Measurements from ENCODE around the gene TEX10. TPM values are rescaled to one million over a fixed set of nuclear protein-coding genes. Genes with fewer than 3 reads are reported as not detected.
A peak's percentile ranks its signal among the peaks of the same experiment; 100 is the strongest.
"Not testable (repeated sequence)": the region's sequence is repeated elsewhere in the genome, so short reads cannot be mapped to it uniquely, and the experiment has no call there.

TEX10 gene
- 81.5 and 92.8 TPM in 2 replicates for total RNA-seq (2014; rRNA removed; shearing (Covaris generic))
- 49.9 and 56.6 TPM in 2 replicates for polyA plus RNA-seq (2015; cell fraction: cytosol; rRNA removed)
- polyA plus RNA-seq (2015; cell fraction: nucleus; rRNA removed): 84.2 and 90.2 TPM in 2 replicates

GRCh38 chr9:100352727-100353505, at the start of gene TEX10:
TEX10 (minus strand) TSS chr9:100352942; CDS start chr9:100349363, 3,579 bp downstream.
- peak; percentile 87 for DNase-seq (ENCODE audit: low read depth)

DNA sequence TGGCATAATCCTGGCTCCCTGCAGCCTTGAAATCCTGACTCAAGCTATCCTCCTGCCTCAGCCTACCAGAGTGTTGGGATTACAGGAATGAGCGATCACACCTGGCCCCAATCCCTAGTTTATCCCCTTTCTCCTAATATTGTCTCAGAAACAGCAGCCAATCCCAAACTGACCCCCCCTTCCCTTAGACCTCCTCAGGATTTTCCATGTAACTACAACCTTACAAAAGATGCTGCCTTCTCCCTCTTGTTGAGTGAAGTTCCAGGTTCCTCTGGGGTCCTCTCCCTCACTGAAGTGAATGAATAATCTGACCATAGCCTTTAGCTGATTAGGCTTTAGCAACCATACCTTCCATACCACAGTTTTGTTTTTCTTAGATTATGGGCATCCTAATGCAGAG, 48.3 kb upstream of the TEX10 start:
- DNase-seq (ENCODE audit: low read depth): no peak

- no peak for DNase-seq (ENCODE audit: low read depth)
Measured at GRCh38 chr9:100397529-100398266, 45.0 kb upstream of the TEX10 start.

GRCh38 chr9:100396769-100397168, 44.0 kb upstream of the TEX10 start:
- DNase-seq (ENCODE audit: low read depth): no peak

GRCh38 chr9:100394816-100395215, 42.1 kb upstream of the TEX10 start:
- peak; percentile 42 for DNase-seq (ENCODE audit: low read depth)

DNA sequence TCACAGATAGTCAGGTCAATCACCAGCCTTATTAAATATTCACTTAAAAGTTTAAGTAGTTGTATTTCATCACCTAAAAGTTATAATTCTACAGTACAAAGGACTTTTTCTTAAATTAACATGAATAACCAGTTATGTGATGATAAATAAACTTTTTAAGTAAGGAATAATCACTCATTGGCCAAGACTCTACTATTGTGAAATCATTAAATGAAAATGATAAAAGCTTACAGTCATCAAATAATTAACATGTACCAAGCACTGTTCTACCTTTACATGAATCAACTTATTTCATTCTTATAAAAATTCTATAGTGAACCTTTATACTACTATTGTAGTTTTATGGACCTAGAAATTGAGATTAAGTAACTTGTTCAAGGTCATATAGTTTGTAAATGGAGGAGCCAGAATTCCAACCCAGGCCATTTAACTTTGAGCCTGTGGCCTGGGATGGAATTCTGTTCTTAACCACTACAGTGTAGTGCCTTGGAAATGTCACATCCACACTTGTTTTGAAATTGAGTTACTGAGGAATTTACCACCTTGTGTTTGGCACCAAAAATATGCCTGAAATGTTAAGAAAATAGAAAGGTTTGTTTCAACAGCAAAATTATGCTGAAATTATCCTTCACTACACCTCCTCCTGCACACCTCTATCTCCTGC, 41.4 kb upstream of the TEX10 start:
- no peak for DNase-seq (ENCODE audit: low read depth)

DNA sequence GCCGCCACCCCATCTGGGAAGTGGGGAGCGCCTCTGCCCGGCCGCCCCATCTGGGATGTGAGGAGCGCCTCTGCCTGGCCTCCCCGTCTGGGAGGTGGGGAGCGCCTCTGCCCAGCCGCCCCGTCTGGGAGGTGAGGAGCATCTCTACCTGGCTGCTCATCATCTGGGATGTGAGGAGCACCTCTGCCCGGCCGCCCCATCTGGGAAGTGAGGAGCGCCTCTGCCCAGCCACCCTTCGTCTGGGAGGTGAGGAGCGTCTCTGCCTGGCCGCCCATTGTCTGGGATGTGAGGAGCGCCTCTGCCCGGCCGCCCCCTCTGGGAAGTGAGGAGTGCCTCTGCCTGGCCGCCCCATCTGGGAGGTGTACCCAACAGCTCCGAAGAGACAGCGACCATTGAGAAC, 40.2 kb upstream of the TEX10 start:
- DNase-seq (ENCODE audit: low read depth): not testable (repeated sequence)

GRCh38 chr9:100379862-100380261, 27.1 kb upstream of the TEX10 start:
- peak; percentile 92 for DNase-seq (ENCODE audit: low read depth)

GRCh38 chr9:100377015-100377414, 24.3 kb upstream of the TEX10 start:
- DNase-seq (ENCODE audit: low read depth): no peak

- no peak for DNase-seq (ENCODE audit: low read depth)
Measured at GRCh38 chr9:100375658-100376057, 22.9 kb upstream of the TEX10 start.

DNA sequence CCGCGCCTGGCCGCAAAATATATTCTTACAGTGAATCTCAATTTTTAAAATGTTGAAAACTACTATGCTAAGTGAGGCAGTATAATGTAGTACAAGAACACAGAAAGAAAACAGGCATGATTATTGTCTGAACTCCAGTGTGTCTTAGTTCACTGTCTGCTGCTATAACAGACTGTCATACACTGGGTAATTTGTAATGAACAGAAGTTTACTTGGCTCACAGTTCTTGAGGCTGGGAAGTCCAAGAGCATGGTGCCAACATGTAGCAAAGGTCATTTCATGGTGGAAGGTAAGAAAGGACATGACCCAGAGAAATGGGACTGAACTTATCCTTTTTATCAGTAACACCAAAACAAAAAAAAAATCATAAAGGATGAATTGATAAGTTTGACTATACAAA, 19.9 kb upstream of the TEX10 start:
- DNase-seq (ENCODE audit: low read depth): no peak

DNA sequence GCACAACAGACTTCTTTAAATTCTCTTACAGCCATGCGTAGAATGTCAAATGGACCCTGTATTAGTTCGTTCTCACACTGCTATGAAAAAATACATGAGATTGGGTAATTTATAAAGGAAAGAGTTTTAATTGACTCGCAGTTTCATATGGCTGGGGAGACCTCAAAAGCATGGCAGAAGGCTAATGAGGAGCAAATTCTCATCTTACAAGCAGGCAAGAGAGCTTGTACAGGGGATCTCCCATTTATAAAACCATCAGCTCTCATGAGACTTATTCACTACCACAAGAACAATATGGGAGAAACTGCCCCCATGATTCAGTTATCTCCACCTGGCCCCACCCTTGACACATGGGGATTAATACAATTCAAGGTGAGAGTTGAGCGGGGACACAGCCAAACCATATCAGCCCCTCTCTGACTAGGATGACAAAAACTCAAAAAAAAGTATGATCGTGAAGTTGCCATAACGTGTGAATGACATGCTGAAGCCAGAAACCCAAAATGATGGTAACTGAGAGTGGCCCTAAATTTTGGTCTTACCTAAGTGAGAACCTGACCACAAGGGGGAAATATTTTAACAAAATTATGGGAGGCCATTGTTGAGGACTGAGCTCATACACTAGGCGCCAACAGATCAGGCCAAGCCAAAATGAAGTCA, 17.5 kb upstream of the TEX10 start:
- DNase-seq (ENCODE audit: low read depth): no peak

- DNase-seq (ENCODE audit: low read depth): no peak
Measured at GRCh38 chr9:100368672-100369071, 15.9 kb upstream of the TEX10 start.

- no peak for DNase-seq (ENCODE audit: low read depth)
Measured at GRCh38 chr9:100366121-100366520, 13.4 kb upstream of the TEX10 start.

DNA sequence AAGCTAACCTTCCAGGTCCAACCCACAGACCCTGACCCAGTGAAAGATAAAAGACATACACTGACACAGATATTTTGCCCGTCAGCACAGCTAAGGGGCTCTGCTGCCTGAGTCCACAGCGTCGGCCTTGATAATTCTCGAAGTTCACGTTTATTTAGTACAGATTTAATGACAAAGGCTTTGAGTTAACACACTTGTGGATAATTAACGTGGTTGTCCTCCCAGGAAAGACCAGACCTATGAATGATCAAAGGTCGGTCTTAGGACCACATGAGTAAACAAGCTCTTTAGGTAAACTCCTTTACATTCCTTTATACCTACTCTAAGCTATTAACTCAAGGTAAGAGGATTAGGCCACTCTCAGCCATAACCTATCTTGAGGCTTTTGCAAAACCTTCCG, 11.3 kb upstream of the TEX10 start:
- DNase-seq (ENCODE audit: low read depth): no peak

GRCh38 chr9:100359057-100359456, 6.3 kb upstream of the TEX10 start:
- DNase-seq (ENCODE audit: low read depth): no peak

DNA sequence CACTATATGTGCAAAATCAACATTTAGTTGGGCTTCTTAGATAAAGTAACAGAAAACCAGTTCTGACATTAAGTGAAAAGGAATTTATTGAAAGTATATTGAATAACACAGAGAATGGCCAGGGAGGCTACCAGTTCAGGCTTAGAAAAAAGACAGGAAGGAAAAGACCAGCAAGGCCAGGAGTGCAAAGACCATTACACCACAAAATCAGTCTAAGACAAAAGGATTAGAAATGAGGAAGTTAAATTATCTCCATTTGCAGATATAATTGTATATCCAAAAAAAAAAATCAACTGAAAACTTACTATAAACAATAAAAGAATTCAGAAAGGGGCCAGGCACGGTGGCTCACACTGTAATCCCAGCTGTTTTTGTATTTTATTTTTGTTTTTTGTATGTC, 4.8 kb upstream of the TEX10 start:
- no peak for DNase-seq (ENCODE audit: low read depth)

DNA sequence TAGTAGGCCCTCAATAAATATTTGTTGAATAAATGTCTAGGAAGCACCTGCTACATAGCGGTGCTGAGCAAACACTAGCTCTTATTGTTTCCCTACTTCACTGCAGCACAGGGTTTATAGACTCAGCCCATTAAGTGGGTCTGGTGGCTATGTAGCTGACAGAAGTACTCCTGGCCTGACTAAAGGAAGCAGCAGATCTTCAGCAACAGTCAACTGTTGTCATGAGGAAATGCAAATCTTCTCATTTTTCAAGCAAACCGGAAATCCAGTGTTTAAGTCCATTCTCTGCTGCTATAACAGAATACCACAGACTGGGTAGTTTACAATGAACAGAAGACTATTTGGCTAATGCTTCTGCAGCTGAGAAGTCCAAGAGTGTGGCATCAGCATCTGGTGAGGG, 2.8 kb upstream of the TEX10 start:
- DNase-seq (ENCODE audit: low read depth): no peak

DNA sequence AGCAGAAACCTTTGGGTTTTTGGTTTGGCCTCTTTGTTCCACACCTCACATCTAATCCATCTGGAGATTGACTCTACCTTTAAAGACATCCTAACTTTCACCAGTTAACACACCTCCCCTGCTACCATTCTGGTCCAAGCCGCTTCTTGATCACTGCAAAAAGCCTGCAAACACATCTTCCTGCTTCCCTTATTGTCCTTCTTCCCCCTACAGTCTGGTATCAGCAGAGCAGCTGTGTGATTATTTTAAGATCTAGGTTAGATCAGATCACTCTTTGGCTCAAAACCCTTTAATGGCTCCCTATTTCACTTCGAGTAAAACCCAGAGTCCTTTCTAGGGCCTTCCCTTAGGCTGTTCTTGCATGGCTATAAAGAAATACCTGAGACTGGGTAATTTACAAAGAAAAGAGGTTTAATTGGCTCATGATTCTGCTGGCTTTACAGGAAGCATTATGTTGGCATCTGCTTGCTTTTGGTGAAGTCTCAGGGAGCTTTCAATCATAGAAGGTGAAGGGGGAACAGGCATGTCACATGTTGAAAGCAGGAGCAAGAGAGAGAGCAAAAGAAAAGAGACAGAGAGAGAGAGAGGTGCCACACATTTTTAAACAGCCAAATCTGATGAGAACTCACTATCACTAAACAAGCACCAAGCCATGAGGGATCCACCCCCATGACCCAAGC, 1.5 kb upstream of the TEX10 start:
- no peak for DNase-seq (ENCODE audit: low read depth)

DNA sequence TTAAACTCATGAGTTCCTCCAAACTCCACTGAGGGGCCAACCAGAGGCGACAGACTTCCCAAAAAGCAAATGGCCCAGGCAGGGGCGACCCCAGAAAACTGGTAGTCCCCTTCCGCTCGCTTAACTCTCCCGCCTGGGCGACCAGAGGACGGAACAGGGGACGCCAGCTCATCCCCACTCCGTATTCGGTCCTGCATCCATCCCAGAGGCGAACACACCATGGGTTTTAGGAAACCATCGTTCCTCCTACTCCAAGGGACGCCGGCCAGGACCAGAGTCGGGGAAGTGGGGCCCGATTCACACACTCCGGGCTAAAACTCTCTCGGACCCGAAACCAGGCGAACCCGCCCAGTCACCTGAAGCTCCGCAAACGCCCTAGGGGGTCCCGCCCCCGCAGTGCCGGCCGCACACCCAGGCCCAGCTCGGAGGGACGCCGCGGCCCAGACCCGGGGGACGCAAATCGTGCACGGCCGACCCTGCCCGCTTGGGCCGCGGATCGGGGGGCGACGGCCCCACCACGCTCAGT, 478 bp downstream of the TEX10 start:
- DNase-seq (ENCODE audit: low read depth): peak; percentile 24

GRCh38 chr9:100351508-100351907, 1.2 kb downstream of the TEX10 start:
- DNase-seq (ENCODE audit: low read depth): no peak
